ENCODE results near the gene KLF16.

KLF16 gene

DNA sequence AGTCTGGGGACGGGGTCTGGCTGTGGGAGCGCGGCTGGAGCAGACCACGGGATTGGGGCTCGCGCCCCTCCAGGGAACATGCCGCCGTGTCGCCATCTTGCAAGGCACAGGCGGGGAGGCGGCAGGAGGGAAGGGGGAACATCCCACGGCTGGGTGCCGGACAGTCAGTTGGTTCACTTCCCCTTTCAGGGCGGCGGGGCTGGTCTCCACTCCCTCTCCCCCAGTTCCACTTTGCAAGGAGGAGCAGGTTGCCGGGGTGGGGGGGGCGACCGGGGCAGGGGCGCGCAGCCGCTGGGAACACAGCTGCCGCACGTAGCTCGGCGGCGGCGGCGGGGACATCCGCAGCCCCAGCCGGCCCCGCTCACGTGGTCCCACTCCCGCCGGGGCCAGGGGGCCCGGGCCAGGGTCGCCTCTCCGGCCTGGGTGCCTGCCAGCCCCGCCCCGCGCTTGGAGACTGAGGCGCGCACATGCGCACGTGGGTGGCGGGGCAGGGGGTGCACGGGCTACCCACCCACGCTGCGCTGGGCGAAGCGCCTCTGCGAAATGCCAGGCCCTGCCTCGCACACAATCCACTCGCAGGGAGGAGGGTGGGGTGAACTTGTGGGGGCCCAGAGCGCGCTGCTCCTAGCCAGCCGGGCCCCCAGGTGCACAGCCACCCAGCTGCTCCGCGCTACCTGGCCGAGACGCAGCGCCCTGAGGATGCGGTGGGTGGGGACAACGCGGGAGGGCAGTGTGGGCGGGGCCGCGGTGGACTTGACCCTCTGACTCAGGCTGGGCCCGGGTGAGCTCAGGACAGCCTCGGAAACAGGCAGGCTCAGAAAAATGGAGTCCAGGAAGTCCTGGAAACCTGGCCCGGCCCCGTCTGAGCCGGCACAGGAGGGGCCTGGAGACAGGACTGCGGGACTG is 6.4 kb downstream of the KLF16 start:
- in situ Hi-C loops (cut with MboI; ENCODE audit: low sequenced_read_pairs): no loop called here

- in situ Hi-C loops (cut with MboI; ENCODE audit: low sequenced_read_pairs): no loop called here
Observed at GRCh38 chr19:1856345-1856697, 7.1 kb downstream of the KLF16 start.

GRCh38 chr19:1855828-1856255 is 7.5 kb downstream of the KLF16 start:
- in situ Hi-C loops (cut with MboI; ENCODE audit: low sequenced_read_pairs): no loop called here

GRCh38 chr19:1855040-1855827 is 8.1 kb downstream of the KLF16 start:
- in situ Hi-C loops (cut with MboI; ENCODE audit: low sequenced_read_pairs): no loop called here

GRCh38 chr19:1854542-1855039 is 8.8 kb downstream of the KLF16 start:
- in situ Hi-C loops (cut with MboI; ENCODE audit: low sequenced_read_pairs): no loop called here

GRCh38 chr19:1854039-1854541 is 9.3 kb downstream of the KLF16 start:
- in situ Hi-C loops (cut with MboI; ENCODE audit: low sequenced_read_pairs): no loop called here

DNA sequence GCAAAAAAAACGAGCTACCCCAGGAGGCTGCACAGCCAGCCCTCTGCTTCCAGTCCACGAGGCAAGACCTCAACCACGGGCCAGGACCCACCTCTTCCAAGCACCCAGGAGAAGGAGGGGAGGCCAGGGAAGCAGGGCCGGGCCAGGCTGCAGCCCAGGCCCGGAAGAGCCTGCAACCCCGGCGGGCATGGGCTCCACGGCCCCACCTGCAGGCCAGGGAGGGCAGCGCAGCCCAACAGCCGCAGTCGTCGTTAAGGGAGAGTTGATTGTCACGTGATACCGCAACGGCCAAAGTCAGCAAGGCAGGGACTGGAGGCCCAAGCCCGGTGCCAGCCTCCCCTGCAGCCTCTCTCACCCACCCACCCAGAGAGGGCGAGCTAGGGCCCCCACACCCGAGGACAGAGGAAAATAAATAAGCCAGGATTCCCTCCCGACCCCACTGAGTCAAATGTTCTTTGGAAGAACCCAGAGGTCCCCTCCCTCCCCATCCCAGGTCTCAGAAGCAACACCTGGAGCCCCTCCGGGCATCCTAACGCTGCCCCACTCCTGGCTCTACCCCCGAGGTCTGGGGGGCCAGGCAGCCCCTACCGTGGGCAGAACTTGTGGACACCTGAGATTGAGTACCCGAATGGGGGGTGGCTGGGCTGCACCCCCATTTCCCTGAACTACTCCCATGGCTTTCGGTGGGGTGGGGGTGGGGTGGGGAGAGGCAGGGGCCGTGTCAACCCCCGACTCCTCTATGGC is 9.9 kb downstream of the KLF16 start:
- in situ Hi-C loops (cut with MboI; ENCODE audit: low sequenced_read_pairs): no loop called here

GRCh38 chr19:1852581-1853128 is 10.7 kb downstream of the KLF16 start:
- in situ Hi-C loops (cut with MboI; ENCODE audit: low sequenced_read_pairs): no loop called here

DNA sequence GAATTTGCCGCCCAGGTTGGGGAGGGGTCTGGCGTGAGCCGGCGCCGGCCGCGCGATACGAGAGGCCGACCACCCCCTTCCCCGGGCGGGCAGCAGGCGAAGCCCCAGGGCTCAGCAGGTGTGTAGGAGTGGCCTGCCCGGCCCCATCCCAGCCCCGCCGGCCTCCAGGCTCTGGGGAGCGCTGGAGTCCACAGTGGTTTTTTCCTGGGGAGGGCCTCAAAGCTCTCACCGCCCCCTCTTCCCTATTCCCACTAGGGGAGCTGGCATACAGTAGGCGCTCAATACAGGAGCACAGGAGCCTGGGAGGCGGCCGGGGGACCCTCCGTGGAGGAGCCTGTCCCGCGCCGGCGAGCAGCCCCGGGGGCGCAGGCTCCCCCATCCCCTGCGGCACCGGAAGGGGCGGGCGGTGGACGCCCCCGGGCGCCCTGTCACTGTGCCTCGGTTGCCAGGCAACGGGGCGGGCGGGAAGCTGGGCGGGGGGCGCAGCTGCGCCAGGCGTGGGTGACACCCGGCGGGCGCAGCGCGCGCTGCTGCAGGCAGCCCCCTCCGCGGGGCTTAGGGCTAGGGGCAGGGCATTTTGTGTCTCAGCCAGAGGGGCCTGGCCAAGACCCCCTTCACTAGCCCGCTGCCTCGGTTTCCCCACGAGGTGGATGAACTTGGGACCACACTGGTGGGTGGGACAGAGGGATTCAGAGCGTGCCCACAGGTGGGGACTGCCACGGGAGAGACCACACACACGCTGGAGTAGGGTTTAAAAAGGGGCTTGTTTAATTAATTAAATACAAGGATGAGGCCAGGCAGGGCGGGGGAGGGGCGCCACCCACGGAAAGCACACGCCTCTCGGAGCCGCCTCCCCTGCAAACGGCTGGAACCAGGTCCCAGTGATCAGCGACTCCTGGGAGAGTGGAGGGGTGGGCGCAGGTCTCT is 11.5 kb downstream of the KLF16 start:
- in situ Hi-C loops (cut with MboI; ENCODE audit: low sequenced_read_pairs): no loop called here

DNA sequence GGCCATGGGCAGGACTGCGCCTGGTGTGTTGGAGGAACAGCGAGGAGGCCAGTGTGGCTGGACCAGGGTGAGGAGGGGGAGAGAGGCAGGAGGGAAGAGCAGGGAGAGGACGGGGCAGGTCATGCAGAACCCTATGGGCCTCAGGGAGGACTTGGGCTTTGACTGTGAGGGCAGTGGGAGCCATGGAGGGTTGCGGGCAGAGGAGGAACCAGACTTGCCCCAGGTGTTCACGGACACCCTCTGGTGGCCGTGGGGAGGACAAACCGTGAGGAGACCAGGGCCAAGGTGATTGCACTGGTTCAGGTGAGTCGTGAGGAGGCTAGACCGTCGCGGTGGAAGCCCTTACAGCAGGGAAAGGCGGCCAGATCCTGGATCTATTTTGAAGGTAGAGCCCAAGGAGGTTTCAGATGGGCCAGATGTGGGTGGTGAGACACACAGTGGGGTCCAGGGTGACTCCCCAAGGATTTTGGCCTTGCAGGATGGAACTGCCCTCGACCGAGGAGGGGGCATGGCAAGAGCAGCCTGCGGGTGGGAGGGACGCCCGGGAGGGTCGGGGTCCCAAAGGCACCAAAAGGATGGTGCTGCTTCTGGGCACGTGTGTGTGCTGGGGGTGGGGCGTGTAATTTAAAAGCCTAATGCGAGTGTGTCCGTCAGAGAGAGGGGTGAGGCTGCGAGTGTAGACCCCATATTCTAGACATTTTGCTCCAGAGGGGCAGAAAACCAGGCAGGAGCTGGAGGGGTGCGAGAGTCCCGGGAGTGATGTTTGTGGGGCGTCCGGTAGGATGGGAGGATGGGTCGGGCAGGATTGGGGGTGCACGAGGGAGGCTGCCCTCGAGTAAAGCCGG is 12.3 kb downstream of the KLF16 start:
- in situ Hi-C loops (cut with MboI; ENCODE audit: low sequenced_read_pairs): no loop called here

DNA sequence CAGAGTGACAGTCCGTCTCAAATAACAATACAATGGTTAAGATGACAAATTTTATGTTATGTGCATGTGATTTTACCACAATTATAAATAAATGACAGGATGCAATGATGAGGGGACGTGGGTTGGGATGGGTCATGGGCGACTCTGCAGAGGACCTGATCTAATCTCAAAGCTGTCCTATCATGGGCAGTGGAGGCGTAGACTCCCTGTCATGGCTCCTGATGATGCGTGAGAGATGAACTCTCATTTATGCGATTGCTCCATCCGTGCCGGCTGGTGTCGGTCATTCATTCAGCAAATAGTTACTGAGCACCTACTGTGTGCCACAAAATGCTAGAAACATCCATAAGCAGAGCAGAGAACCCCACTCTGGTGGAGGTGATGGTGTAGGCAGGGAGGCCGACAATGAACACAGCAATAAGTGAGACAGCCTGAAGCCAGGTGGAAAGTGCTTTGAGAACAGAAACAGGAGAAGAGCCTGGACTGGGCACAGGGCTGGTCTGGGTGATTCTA is 13.4 kb downstream of the KLF16 start:
- in situ Hi-C loops (cut with MboI; ENCODE audit: low sequenced_read_pairs): no loop called here

- in situ Hi-C loops (cut with MboI; ENCODE audit: low sequenced_read_pairs): no loop called here
Observed at GRCh38 chr19:1849132-1849474, 14.3 kb downstream of the KLF16 start.

- in situ Hi-C loops (cut with MboI; ENCODE audit: low sequenced_read_pairs): no loop called here
Observed at GRCh38 chr19:1848399-1849131, 14.8 kb downstream of the KLF16 start, which contains the start of gene REXO1. TSS of gene REXO1 (minus strand) at chr19:1848483. CDS start at chr19:1848358, 125 bp downstream.

GRCh38 chr19:1847684-1848398 is 15.5 kb downstream of the KLF16 start:
- in situ Hi-C loops (cut with MboI; ENCODE audit: low sequenced_read_pairs): no loop called here

DNA sequence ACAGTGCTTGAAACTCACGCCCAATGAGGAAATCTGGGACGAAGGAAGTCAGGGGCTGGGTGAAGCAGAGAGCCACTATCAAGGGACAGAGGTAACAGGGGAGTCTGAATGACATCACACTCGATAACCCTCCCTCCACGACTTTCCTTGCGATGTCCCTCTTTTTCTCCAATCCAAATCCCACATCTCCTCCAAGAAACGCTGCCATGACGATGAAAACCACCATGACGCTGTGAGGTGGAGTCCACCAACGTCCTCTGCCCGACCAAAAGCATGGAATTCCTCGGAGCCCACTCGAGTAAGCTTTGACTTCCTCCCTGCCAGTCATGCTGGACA is 16.1 kb downstream of the KLF16 start:
- in situ Hi-C loops (cut with MboI; ENCODE audit: low sequenced_read_pairs): no loop called here

DNA sequence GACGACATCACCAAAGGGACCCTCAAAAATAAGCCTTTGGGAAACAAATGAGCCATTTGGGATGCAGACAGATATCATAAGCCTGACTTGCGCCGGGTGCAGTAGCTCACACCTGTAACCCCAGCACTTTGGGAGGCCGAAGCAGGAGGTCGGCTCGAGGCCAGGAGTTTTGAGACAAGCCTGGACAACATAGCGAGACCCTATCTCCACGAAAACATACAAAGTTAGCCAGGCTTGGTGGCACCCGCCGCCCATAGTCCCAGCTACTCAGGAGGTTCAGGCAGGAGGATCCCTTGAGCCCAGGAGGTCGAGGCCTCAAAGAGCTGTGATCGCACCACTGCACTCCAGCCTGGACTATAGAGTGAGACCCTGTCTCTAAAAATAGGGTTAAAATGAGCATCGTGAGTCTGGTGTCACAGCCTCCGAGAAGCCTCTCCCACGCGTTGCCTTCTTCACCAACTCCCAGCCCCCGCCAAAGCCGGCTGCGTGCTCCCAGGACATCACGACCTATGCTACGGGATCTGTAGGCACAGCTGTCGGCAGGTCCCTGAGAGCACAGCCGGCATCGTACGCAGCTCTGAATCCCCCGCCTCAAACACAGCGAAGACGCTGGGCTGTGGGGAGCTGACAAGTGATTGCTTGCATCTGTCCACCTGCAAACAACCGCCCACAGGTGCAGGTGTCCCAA is 16.7 kb downstream of the KLF16 start:
- in situ Hi-C loops (cut with MboI; ENCODE audit: low sequenced_read_pairs): no loop called here

DNA sequence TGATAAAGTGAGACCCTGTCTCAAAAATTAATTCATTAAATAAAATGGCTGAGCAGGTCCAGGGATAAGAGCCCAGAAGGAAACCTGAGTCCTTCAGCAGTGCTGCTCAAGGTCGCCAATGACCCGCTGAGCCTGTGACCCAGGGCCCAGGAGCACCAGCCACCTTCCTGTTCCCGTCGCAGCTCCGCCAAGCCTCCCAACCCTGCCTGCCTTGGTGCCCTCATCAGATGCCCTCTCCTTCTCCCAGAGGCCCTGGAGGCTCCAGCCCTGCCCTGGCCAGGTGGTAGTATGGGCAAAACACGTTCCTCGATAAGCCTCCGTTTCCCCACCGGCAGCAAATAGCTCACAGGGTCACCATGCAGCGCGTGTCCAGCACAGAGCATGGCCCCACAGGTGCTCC is 17.7 kb downstream of the KLF16 start:
- in situ Hi-C loops (cut with MboI; ENCODE audit: low sequenced_read_pairs): no loop called here

All from HL-60/S4 treated with retinoic acid at 250 ng/mL for 4 days and 3 days (cell line).